C4-2B (cell line): ENCODE results near the gene CTIF.

ENCODE experiments used
- H3K27ac ChIP-seq: fragments of 450-650 bp; 2 replicates; pipeline ENCODE4 v1.5.1; 2017
- ZFX ChIP-seq: fragments of 450-650 bp; IDR thresholded peaks from 2 replicates; pipeline ENCODE4 v1.6.1; 2017
- TF ChIP-seq, protein P1 (sequence below): fragments of 450-650 bp; conservative IDR thresholded peaks from 2 replicates; pipeline ENCODE4 v1.5.1; 2017; ENCODE audit warnings: mild to moderate bottlenecking

CTIF gene

DNA sequence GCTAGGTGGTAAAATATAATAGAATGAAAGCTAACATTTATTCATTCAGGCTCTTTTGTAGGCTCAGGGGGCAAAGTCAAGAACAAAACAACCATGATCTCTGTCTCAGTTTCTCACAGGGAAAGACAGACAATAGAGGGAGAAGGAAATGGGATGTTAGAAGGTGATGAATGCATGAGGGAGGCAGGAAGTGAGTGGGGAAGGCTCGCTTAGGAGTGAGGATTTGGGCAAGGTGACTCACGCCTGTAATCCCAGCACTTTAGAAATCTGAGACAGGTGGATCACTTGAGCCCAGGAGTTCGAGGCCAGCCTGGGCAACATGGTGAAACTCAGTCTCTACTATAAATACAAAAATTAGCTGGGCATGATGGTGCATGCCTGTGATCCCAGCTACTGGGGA, 88.4 kb downstream of the CTIF start:
- no peak overlapping the region for H3K27ac ChIP-seq
- TF ChIP-seq, protein P1, sequence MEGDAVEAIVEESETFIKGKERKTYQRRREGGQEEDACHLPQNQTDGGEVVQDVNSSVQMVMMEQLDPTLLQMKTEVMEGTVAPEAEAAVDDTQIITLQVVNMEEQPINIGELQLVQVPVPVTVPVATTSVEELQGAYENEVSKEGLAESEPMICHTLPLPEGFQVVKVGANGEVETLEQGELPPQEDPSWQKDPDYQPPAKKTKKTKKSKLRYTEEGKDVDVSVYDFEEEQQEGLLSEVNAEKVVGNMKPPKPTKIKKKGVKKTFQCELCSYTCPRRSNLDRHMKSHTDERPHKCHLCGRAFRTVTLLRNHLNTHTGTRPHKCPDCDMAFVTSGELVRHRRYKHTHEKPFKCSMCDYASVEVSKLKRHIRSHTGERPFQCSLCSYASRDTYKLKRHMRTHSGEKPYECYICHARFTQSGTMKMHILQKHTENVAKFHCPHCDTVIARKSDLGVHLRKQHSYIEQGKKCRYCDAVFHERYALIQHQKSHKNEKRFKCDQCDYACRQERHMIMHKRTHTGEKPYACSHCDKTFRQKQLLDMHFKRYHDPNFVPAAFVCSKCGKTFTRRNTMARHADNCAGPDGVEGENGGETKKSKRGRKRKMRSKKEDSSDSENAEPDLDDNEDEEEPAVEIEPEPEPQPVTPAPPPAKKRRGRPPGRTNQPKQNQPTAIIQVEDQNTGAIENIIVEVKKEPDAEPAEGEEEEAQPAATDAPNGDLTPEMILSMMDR: no peak
- no peak for TF ChIP-seq ZFX

DNA sequence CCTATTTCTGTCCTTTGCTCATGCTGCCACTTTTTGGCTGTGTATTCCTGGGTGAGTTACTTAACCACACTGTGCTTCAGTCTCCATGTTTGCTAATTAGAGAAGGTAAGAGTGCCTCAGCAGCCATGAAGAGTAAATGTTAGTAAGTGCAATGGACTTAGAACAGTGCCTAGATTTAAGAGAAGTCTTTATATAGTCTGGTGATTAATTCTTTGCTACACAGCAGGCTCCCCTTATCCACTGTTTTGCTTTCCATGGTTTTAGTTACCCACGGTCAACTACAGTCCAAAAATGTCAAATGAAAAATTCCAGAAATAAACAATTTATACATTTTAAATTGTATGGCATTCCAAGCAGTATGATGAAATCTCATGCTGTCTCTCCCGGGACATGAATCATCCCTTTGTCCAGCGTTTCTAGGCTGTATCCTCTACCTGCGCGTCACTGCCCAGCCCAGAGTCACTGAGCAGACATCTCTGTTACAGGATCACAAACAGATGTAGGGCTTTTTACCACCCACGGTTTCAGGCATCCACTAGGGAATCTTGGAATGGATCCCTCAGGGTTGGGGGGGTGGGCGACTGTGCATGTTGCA, 91.0 kb downstream of the CTIF start:
- H3K27ac ChIP-seq: no peak overlapping the region
- no peak for TF ChIP-seq ZFX
- TF ChIP-seq, protein P1: no peak

GRCh38 chr18:48631851-48632250, 93.0 kb downstream of the CTIF start:
- TF ChIP-seq, protein P1: no peak
- H3K27ac ChIP-seq: no peak overlapping the region

- H3K27ac ChIP-seq: no peak overlapping the region
- no peak for TF ChIP-seq ZFX
- TF ChIP-seq, protein P1: no peak
These were observed 93.9 kb downstream of the CTIF start for GRCh38 chr18:48632676-48633257.

DNA sequence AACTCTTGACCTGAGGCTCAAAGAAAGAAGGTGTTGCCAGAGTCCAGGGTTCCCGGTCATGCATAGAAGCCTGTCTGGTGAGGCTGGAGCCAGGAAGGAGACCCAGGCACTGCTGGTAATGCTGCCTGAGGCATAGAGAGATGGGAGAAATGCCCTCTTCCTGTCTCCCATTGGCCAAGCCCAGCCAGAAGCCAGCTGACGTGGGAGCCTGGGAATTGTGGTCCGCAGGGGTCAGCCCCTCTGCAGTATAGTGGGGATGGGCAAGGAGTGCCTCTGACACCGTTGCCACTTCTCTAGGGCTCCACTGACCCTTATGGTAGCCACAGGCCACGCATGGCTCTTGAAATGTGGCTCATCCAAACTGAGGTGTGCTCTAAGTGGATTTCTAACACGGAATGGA, 95.7 kb downstream of the CTIF start:
- no peak overlapping the region for H3K27ac ChIP-seq
- TF ChIP-seq, protein P1: no peak
- no peak for TF ChIP-seq ZFX

DNA sequence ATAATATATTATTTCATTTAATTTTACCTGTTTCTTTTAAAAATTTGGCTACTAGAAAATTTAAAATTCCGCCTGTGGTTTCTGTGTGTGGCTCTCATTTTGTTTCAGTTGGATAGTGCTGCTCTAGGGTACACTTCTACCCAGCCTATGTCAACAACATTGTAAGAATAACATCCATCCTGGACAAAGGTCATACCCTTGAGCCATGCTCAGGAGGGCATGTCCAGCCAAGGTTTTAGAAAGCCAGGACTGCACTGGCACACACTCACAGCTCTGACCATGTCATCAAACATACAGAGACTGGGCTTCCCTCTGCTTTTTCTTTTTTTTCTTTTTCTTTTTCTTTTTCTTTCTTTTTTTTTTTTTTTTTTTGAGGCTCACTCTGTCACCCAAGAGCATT, 96.1 kb downstream of the CTIF start:
- H3K27ac ChIP-seq: no peak overlapping the region

GRCh38 chr18:48635806-48636205, 97.0 kb downstream of the CTIF start:
- no peak overlapping the region for H3K27ac ChIP-seq
- no peak for TF ChIP-seq ZFX
- TF ChIP-seq, protein P1: no peak

More for the DNA sequence above, 96.1 kb downstream of the CTIF start:
- no peak for TF ChIP-seq ZFX
- TF ChIP-seq, protein P1: no peak
